NCI-H510A treated with DMSO at 0.1 percent for 48 hours (cell line): ENCODE measurements around the gene OR9A4.

ENCODE experiments used
- DNase-seq: peaks from one replicate; lab custom pipeline; 2025; lab: John Stamatoyannopoulos, UW

Gene OR9A4

DNA sequence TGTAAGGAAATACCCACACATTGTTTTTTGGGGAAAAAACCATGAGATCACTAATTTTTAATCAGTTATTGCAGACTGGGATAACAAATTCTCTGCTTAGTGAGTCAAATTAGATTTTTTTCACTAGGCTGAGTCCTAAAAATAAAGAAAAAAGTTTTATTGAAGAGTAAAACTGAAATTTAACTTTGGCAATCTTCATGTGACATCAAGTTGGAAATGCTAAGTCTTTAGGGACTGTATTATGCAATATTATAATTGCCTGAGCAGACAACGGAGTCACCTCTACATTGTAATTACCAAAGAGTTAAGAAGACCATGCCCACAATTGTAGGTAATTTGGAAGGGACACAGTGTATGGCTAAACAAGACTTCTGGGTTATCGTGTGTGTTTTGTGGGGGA is 32.8 kb downstream of the OR9A4 start:
- no peak for DNase-seq

DNA sequence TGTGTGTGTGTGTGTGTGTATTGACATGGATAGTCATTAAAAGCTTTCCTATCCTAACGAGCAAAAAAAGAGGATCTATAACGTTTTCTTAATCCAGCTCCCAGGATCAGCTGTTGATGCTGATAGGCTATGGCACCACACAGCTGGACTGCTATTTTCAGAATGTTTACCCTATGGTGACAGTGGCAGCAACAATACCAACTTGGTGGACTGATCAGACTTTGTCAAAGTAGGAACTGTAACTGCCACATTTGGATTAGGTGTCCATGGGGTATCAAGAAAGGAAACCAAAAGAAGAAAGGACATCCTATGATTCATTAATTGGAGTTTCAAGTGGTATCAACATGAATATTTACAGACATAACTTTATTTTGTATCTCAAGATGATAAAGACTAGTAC is 33.3 kb downstream of the OR9A4 start:
- DNase-seq = no peak

DNA sequence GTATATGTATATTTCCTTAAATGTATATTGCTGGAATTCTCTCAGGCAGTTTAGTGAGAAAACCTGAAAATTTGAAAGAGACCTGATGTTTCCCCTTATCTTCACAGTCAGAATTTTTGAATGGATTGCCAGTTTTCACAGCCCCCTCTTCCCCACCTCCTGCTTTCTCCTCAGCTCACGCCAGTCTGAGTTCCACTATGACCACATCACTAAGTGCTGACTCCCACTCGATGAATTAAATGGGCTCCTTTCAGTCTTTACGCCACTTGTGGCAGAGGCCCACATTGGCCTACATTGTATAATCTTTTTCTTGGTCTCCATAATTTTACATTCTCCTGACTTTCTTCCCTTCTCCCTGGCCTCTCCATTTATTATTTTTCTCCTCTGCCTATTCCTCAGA is 33.7 kb downstream of the OR9A4 start:
- no peak for DNase-seq

DNA sequence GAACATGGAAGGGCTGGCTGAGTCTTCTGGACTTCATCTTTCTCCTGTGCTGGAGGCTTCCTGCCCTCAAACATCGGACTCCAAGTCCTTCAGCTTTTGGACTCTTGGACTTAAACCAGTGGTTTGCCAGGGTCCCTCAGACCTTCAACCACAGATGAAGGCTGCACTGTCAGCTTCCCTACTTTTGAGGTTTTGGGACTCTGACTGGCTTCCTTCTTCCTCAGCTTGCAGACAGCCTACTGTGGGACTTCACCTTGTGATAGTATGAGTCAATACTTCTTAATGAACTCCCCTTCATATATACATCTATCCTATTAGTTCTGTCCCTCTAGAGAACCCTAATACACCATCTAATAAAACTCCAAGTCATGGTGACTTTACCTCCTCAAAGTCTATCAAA is 34.6 kb downstream of the OR9A4 start:
- no peak for DNase-seq

DNA sequence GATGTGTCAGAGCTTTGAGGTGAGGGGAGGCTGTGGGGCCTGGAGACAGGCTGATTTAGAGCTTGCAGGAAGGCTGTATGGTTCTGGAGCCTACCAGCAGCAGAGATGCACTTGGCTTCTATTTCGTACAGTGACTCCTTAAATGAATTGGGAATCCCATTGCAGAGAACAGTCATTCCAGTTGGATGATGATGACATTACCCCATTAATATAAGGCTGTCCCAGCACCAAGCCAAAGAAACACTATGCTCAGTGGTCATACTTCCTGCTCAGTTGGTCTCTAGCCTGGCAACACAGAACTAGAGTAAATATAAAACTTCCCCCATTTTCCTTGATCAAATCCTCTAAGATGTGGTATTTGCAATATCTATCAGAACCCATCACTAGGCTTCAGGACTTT is 36.3 kb downstream of the OR9A4 start:
- DNase-seq = no peak

DNA sequence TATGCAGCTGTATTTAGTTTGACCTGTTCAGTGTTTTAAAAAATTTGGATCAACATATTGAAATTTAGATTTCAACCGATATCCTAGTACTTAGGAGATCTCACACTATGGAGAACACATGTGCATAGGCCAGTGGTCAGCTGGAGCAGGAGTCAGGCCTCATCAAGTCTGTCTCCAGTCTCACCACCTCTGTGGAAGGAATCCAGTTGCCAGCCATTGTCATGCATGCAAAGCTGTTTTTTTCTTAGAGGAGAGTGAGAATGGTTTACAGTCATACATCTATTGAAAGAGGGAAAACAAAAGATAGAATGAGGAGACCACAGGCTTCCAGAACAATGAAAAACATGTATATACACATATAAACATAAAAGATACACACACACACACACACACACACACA is 38.1 kb downstream of the OR9A4 start:
- no peak for DNase-seq

DNA sequence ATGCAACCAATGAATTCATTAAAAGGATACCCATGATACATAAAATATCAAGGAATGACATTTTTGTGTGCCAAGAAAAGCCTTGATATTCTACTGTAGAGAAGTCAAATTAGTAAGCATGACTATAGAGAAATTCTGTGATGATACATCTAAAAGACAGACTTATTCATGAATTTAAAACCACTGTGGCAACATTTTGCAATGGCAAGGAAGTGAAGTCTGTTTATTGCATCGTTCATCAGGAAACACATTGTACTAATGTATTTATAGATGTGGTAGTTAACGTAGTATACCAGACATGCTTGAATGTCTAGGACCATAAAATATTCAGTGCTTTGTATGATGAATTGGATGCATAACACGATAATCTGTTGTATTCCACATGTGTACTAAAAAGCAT is 39.9 kb downstream of the OR9A4 start:
- no peak for DNase-seq

DNA sequence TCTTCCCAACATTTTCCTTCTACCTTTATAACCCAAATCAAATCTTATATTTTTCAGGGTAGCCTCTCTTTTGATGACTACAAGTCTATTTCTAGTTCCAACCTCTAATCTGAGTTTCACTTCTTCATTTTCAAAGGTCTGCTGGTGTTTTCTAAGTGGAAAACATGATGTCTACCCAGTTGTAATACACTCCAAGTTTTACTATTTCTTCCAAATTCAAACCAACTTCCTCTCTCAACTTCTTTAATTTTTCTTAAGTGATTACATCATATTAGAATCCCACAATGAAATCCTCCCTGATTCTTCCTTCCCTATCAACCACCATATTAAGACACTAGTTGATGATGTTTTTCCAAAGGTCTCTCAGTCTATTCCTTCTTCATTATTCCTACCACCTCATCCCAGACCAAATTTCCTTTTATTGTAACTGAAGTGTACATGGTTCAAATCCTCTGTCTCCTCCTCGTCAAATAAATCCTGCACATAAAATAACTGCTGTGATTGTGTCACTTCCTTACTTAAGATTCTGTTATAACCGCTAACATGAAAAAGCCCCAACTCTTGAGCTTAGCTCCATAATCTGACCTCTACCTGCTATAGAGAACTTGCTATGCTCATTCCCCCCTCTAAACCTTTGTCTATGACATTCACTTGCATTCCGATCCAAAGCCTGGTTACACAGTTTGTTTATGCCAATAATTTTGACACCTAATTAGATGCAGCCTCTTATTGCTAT is 44.7 kb downstream of the OR9A4 start:
- no peak for DNase-seq
